Measurements from ENCODE around the gene LPA. TPM values are rescaled to one million over a fixed set of nuclear protein-coding genes. Genes with fewer than 3 reads are reported as not detected.
A peak's percentile ranks its signal among the peaks of the same experiment; 100 is the strongest.
"Not testable (repeated sequence)": the region's sequence is repeated elsewhere in the genome, so short reads cannot be mapped to it uniquely, and the experiment has no call there.

LPA gene
- total RNA-seq, 4 donors from 2014 or later: 0.24 to 0.88 (median 0.62) TPM; not detected in 1

- intact Hi-C loops (cut with DNase I; ENCODE audit: low total_unique reads): no loop called here
- Histone ChIP-seq H3K27ac (no peak overlapping the region), H3K36me3 (no peaks in the 10 kb centered on the region), H3K27me3 (no peaks in the 10 kb centered on the region), H3K4me1 (no peaks in the 10 kb centered on the region), H3K4me3 (no peak overlapping the region), H3K9me3 (no peaks in the 10 kb centered on the region)
- no peak for TF ChIP-seq CTCF (IDR thresholded peaks at IDR 0.05)
- TF ChIP-seq POLR2A (IDR thresholded peaks at IDR 0.05): no peak
- peak in 1 of 2 donors; percentile 16 for DNase-seq
These were observed 15.3 kb upstream of the LPA start for GRCh38 chr6:160679402-160679769.

GRCh38 chr6:160678744-160679401, 14.8 kb upstream of the LPA start:
- DNase-seq: no peak
- intact Hi-C loops (cut with DNase I; ENCODE audit: low total_unique reads): no loop called here
- no peak overlapping the region for H3K4me3 ChIP-seq
- H3K27me3 ChIP-seq: no peaks in the 10 kb centered on the region
- H3K27ac ChIP-seq: no peak overlapping the region
- no peaks in the 10 kb centered on the region for H3K9me3 ChIP-seq
- no peak for TF ChIP-seq CTCF (IDR thresholded peaks at IDR 0.05)
- TF ChIP-seq POLR2A (IDR thresholded peaks at IDR 0.05): no peak
- H3K4me1 ChIP-seq: no peaks in the 10 kb centered on the region
- H3K36me3 ChIP-seq: no peaks in the 10 kb centered on the region

- no peak for DNase-seq
- no peak overlapping the region for H3K4me3 ChIP-seq
- no peak overlapping the region for H3K27ac ChIP-seq
- TF ChIP-seq POLR2A (IDR thresholded peaks at IDR 0.05) (no peak), CTCF (IDR thresholded peaks at IDR 0.05) (no peak)
- intact Hi-C loops (cut with DNase I; ENCODE audit: low total_unique reads): no loop called here
- H3K9me3 ChIP-seq: no peaks in the 10 kb centered on the region
- no peaks in the 10 kb centered on the region for H3K27me3 ChIP-seq
- H3K4me1 ChIP-seq: no peaks in the 10 kb centered on the region
- H3K36me3 ChIP-seq: no peaks in the 10 kb centered on the region
These were observed 14.2 kb upstream of the LPA start for GRCh38 chr6:160678230-160678629.

- H3K27ac ChIP-seq; H3K36me3 ChIP-seq; DNase-seq; H3K4me3 ChIP-seq; H3K9me3 ChIP-seq; H3K27me3 ChIP-seq; H3K4me1 ChIP-seq; intact Hi-C loops (cut with DNase I; ENCODE audit: low total_unique reads): not testable (repeated sequence)
These were observed 12.3 kb upstream of the LPA start for GRCh38 chr6:160676418-160676817.

GRCh38 chr6:160668589-160668988, 4.5 kb upstream of the LPA start:
- intact Hi-C loops (cut with DNase I; ENCODE audit: low total_unique reads): no loop called here
- Histone ChIP-seq H3K27me3 (no peaks in the 10 kb centered on the region), H3K9me3 (no peaks in the 10 kb centered on the region), H3K27ac (no peak overlapping the region), H3K4me3 (no peak overlapping the region), H3K36me3 (no peaks in the 10 kb centered on the region), H3K4me1 (no peaks in the 10 kb centered on the region)
- no peak for TF ChIP-seq CTCF (IDR thresholded peaks at IDR 0.05)
- TF ChIP-seq POLR2A (IDR thresholded peaks at IDR 0.05): no peak
- DNase-seq: no peak

All from uterus (tissue), 4 donors.